Hepatocyte (in vitro differentiated cells): ENCODE results near the gene PYGO2. TPM values are rescaled to one million over a fixed set of nuclear protein-coding genes. Genes with fewer than 3 reads are reported as not detected.
A peak's percentile ranks its signal among the peaks of the same experiment; 100 is the strongest.

Source experiments
- DNase-seq: peaks from one replicate; pipeline ENCODE4 v3.0.0-alpha.2; 2016; ENCODE audit warnings: low spot score
- H2AFZ ChIP-seq: fragments of 200-600 bp; sonication (generic); 2 replicates; pipeline ENCODE4 v1.6.0; 2016; ENCODE audit warnings: antibody characterized with exemption, mild to moderate bottlenecking
- H3K27ac ChIP-seq: fragments of 200-600 bp; sonication (generic); 2 replicates; pipeline ENCODE4 v1.5.1; 2016; ENCODE audit warnings: mild to moderate bottlenecking
- H3K27me3 ChIP-seq: fragments of 200-600 bp; sonication (generic); 2 replicates; pipeline ENCODE4 v1.6.1; 2016
- H3K36me3 ChIP-seq: fragments of 200-600 bp; sonication (generic); replicated peaks from 2 replicates; pipeline ENCODE4 v1.5.1; 2016; ENCODE audit warnings: low read depth; ENCODE audit not compliant: insufficient read depth
- H3K4me1 ChIP-seq: fragments of 200-600 bp; sonication (generic); 2 replicates; pipeline ENCODE4 v1.5.1; 2016; ENCODE audit warnings: mild to moderate bottlenecking, moderate library complexity; ENCODE audit not compliant: insufficient read depth
- H3K4me2 ChIP-seq: fragments of 200-600 bp; sonication (generic); 2 replicates; pipeline ENCODE4 v1.6.0; 2016
- H3K4me3 ChIP-seq: fragments of 200-600 bp; sonication (generic); 2 replicates; pipeline ENCODE4 v1.5.1; 2016; ENCODE audit warnings: mild to moderate bottlenecking
- H3K79me2 ChIP-seq: fragments of 200-600 bp; sonication (generic); 2 replicates; pipeline ENCODE4 v1.6.0; 2017; ENCODE audit warnings: mild to moderate bottlenecking
- H3K9me2 ChIP-seq: fragments of 200-600 bp; sonication (generic); replicated peaks from 2 replicates; pipeline ENCODE4 v1.6.0; 2017; ENCODE audit warnings: mild to moderate bottlenecking; ENCODE audit not compliant: insufficient read depth
- H3K9me3 ChIP-seq: fragments of 200-600 bp; sonication (generic); 2 replicates; pipeline ENCODE4 v1.5.1; 2016; ENCODE audit warnings: low read depth, mild to moderate bottlenecking
- H4K20me1 ChIP-seq: fragments of 200-600 bp; sonication (generic); 2 replicates; pipeline ENCODE4 v1.6.0; 2016; ENCODE audit warnings: mild to moderate bottlenecking; ENCODE audit not compliant: insufficient read depth, poor library complexity, severe bottlenecking
- CTCF ChIP-seq: fragments of 200-600 bp; sonication (generic); IDR thresholded peaks from 2 replicates; pipeline ENCODE4 v1.5.1; 2016; ENCODE audit warnings: antibody characterized with exemption, mild to moderate bottlenecking; ENCODE audit not compliant: poor library complexity
- EZH2 ChIP-seq: fragments of 200-600 bp; sonication (generic); IDR thresholded peaks from 2 replicates; pipeline ENCODE4 v1.6.1; 2016; ENCODE audit warnings: antibody characterized with exemption, mild to moderate bottlenecking, borderline replicate concordance
- EZH2phosphoT487 ChIP-seq: fragments of 200-600 bp; sonication (generic); IDR thresholded peaks from one replicate; pipeline ENCODE4 v1.6.1; 2018; ENCODE audit warnings: antibody characterized with exemption, mild to moderate bottlenecking, low read depth, moderate library complexity; ENCODE audit not compliant: unreplicated experiment, severe bottlenecking
- WGBS: methylation state at CpG from one replicate; pipeline ENCODE4 v1.1.6; 2016; ENCODE audit warnings: low lambda C conversion rate; ENCODE audit errors: missing lambda C conversion rate; 5-methylcytosine and 5-hydroxymethylcytosine counted together
- polyA plus RNA-seq: library from polyadenylated mRNA; unstranded; fragments of >200 nt; fragmentation: Nextera tagmentation; extraction: Ambion mirVana; gene quantifications from 2 replicates; pipeline ENCODE4 v1.2.1, GENCODE V29; 2016
- total RNA-seq: library from RNA; depleted of rRNA; stranded (reverse); fragments of >200 nt; gene quantifications from 2 replicates; pipeline ENCODE4 v1.2.3, GENCODE V29; 2014

PYGO2 gene
- total and polyA plus RNA-seq, 2 experiments from 2014 or later, result 21.8 to 28.3 TPM

DNA sequence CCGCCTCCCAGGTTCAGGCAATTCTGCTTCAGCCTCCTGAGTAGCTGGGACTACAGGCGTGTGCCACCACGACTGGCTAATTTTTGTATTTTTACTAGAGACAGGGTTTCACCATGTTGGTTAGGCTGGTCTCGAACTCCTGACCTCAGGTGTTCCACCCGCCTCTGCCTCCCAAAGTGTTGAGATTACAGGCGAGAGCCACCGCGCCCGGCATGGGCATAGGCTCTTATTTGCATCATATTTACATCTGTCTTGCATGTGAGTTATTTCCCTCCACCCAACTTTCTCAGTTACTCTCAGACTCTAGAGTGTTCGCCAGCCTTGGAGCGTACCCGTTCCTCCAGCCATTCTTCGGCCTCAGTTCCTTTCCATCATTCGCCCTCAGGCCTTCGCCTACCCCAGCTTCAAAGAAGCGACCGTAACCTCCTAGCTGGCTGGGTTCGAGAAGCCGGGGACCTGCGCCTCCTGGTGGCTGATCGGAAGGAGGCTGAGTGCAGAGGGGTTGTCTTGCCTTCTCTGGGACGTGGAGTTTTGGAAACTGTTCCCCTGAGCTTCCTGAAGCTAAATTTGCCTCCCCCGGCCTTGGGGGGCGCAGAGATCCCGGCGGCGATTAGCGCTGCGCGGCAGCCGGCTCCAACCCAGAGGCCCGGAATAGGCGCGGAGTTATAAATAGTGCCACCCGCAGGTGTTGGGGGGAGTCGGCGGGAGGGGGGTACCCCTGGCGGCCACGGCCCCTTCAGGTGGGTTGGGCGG lies 37.4 kb upstream of the PYGO2 start:
- peaks cover 16% of the 10 kb centered on the region for H3K79me2 ChIP-seq
- peak overlapping the region; percentile 92 for H3K4me2 ChIP-seq
- H3K27me3 ChIP-seq, result no peaks in the 10 kb centered on the region
- H3K4me1 ChIP-seq, result peaks cover 11% of the 10 kb centered on the region
- H3K9me2 ChIP-seq, result no peaks in the 10 kb centered on the region
- H3K9me3 ChIP-seq, result no peaks in the 10 kb centered on the region
- peak overlapping the region; percentile 43 for H3K4me3 ChIP-seq
- no peaks in the 10 kb centered on the region for H3K36me3 ChIP-seq
- peak; percentile 78 for DNase-seq
- no peaks in the 10 kb centered on the region for H4K20me1 ChIP-seq
- peak overlapping the region; percentile 3 for H2AFZ ChIP-seq
- peak overlapping the region; percentile 98 for H3K27ac ChIP-seq
- 20% methylated on average over 34 of the region's 40 CpGs for WGBS
- TF ChIP-seq CTCF (peak; percentile 95), EZH2phosphoT487 (no peak), EZH2 (no peak)

- H3K4me2 ChIP-seq, result peak overlapping the region; percentile 92
- peaks cover 9% of the 10 kb centered on the region for H3K79me2 ChIP-seq
- no peaks in the 10 kb centered on the region for H3K9me2 ChIP-seq
- H3K4me3 ChIP-seq, result no peak overlapping the region
- WGBS, result 89% methylated on average over 15 of the region's 16 CpGs
- TF ChIP-seq EZH2phosphoT487 (no peak), EZH2 (no peak), CTCF (no peak)
- H3K9me3 ChIP-seq, result no peaks in the 10 kb centered on the region
- no peak for DNase-seq
- H4K20me1 ChIP-seq, result no peaks in the 10 kb centered on the region
- H3K36me3 ChIP-seq, result no peaks in the 10 kb centered on the region
- H3K27ac ChIP-seq, result no peak overlapping the region
- H3K27me3 ChIP-seq, result no peaks in the 10 kb centered on the region
- peaks cover 11% of the 10 kb centered on the region for H3K4me1 ChIP-seq
- no peak overlapping the region for H2AFZ ChIP-seq
These were observed 36.7 kb upstream of the PYGO2 start for GRCh38 chr1:154998201-154998780.

DNA sequence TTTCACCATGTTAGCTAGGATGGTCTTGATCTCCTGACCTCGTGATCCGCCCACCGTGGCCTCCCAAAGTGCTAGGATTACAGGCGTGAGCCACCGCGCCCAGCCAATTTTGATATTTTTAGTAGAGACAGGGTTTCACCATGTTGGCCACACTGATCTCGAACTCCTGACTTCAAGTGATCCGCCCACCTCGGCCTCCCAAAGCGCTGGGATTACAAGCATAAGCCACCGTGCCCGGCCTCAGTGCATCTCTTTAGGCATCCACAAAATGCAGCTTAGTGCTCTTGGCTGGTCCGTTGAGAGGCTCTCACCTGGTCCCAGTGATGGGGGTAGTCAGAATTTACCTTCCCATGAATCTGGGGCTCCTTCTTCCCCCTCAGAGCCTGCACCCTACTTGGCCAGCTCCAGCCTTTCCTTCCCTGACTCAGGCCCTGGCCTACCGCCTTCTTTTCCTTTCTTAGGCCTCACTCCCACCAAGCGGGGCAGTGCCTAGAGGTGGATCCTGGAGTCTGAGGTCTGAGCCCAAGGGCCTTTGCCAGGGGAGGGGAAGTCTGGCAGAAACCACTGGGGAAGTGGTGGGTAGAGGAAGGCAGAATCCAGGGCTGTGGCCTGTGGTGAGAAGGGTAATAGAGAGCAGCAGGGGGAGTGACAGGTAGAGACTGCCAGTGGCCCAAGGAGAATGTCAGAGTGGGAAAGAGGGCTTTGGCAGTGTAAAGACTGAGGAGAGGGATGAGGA lies 35.6 kb upstream of the PYGO2 start:
- Histone ChIP-seq H3K4me2 (no peak overlapping the region), H3K9me2 (no peaks in the 10 kb centered on the region), H3K36me3 (no peaks in the 10 kb centered on the region), H3K4me3 (no peak overlapping the region), H3K9me3 (no peaks in the 10 kb centered on the region), H3K27me3 (no peaks in the 10 kb centered on the region), H4K20me1 (no peaks in the 10 kb centered on the region), H3K4me1 (peaks cover 11% of the 10 kb centered on the region), H3K27ac (no peak overlapping the region), H2AFZ (no peak overlapping the region), H3K79me2 (peaks cover 3% of the 10 kb centered on the region)
- DNase-seq, result no peak
- TF ChIP-seq EZH2 (no peak), EZH2phosphoT487 (no peak), CTCF (no peak)
- 89% methylated on average over 15 of the region's 15 CpGs for WGBS
